ENCODE data around the gene ITPR1.
"Not testable (repeated sequence)": the region's sequence is repeated elsewhere in the genome, so short reads cannot be mapped to it uniquely, and the experiment has no call there.

Gene ITPR1

DNA sequence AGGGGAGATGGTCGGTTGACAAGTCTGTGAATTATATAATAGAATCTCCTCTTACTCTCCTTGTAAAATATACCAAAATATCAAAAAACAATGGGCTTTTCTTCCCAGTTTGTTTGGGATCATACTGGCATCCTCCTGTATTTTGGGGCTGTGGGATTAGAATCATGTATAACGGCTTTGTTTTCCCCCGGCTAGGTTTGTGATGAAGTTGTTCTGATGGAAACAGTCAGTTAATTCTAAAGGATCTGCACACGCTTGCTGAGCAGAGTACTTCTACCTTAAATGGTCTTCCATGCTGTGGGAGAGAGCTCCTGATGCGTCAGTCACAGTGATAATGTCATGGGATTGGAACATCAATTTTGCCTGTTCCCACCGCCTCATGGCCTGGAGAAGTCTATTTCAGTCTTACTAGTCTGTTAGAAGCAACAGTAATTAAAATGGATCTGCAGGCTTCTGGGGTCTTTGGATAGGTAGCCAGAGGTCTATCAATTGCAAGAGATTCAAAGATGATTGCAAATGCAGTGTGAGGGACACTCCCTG, 81.3 kb downstream of the ITPR1 start:
- DNase-seq, result no peak

- no peak for DNase-seq
Observed at GRCh38 chr3:4575381-4575780, 82.2 kb downstream of the ITPR1 start.

DNA sequence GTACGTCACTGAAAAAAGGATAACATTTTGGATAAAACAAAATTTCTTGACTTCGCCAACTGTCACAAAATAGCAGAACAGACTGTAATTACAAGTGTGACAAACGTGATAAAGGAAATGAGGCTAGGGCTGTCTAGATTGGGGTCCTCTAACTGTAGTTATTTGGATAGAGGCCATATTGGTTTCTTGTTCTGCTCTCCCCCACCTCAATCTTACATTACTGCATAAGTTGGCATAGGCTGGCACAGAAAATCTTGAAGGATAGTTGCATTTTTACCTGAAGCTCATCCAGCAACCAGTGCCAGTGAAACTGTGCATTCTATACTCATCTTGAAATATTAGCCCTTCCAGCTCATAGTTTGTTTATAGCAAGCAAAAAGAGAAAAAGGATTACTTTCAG, 84.6 kb downstream of the ITPR1 start:
- no peak for DNase-seq

DNA sequence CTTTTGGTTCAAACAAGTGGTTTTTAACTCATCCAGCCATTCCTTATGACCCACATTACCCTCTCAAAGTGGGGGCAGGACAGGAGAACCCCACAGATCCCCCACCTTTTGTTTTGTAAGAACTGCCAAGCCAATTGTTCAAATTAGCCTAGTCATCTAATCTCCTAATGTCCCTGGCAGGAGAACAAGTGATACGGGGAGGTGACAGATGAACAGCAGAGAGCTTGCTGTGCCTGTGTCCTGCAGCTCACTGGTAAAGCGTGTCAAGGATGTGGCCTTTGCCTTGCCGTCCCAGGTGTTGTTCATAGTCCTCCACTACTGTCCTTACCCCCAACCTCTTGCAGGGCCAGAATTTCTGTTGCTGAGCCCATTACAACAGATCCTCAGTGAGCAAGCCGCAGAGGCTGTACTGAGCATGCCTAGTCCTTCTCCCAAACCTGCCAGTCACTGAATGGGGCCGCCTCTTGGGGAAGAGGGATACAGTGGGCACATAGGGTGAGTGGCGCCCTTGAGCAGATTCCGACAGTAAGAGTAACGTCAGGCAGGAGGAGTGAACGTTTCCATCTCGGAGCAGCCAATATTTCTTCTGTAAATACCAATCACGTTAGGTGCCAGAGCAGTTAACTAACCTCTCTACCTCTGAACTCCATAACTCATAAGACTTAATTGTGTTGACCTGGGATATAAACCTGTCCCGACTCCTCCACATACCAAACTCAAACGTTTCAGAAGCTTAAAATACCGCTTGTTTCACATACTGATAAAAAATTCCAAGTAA, 87.4 kb downstream of the ITPR1 start:
- DNase-seq, result no peak

- no peak for DNase-seq
Observed at GRCh38 chr3:4581124-4581424, 87.9 kb downstream of the ITPR1 start.

GRCh38 chr3:4581498-4581897, 88.3 kb downstream of the ITPR1 start:
- no peak for DNase-seq

GRCh38 chr3:4581920-4582611, 88.9 kb downstream of the ITPR1 start:
- no peak for DNase-seq

GRCh38 chr3:4582624-4583023, 89.5 kb downstream of the ITPR1 start:
- DNase-seq, result no peak

GRCh38 chr3:4583416-4583815, 90.3 kb downstream of the ITPR1 start:
- DNase-seq, result no peak

DNA sequence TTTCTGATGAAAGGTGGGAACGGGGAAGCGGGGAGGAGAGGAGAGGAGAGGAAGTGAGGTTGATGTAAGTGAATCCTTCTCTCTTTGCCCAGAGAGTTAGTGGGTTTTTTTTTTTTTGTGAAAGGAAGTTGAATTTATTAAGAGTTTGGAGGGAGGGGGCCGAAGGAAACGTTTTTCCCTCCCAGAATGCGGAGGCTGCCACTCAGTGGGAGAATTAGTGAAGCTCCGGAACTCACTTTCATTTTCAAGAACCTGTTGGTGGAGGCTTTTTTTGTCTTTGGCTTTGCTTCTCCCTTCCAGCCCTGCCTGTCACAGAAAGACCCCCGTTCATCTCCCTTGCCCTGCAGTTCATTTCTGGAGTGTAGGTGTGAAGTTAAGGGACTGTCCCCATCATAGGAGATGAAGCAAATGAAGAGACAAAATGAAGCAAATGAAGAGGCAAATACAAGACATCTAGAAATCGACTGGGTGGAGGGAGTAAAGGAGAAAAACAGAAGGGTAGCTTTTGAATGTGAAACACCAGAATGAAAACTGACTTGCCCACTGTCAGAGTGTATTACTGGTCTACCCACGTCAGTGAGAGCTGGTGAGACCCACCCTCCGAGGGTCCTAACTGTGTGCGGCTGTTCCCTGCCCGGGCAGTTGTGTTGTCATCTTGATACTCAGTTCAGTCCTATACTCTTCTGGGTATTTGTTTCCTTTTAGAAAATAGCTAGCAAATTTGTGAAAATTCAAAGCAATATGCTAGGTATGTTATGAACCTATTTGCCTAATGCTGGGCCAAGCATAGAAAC, 91.5 kb downstream of the ITPR1 start:
- DNase-seq, result peak in 3 of 6 experiments; percentile 3 to 27 (median 8)

- DNase-seq, result no peak
Observed at GRCh38 chr3:4586381-4586780, 93.2 kb downstream of the ITPR1 start.

DNA sequence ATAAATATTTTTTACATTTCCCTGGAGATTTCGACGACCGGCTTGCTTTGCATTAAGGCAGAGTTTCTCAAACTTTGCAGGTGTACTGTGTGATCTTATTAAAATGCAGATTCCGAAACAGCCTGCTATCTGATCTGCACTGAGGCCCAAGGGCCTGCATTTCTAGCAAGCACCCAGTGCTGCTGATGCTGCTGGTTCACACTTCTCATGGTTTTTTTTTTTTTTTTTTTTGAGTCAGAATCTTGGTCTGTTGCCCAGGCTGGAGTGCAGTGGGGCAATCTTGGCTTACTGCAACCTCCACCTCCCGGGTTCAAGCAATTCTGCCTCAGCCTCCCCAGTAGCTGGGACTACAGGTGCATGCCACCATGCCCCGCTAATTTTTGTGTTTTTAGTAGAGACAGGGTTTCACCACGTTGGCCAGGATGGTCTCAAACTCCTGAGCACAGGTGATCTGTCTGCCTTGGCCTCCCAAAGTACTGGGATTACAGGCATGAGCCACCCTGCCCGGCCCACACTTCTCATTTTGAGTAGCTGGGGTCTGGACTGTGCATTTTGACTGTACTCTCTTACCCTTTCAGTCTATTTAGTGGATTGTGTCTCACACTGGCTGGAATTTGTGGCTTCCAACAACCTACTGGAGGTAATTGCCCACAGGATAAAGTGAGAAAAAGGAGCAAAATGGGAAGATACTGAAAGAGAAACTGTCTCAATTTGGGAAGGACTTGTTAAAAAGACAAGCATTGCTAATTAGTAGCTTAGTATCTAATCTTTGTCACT, 94.1 kb downstream of the ITPR1 start:
- no peak for DNase-seq

GRCh38 chr3:4587838-4588105, 94.6 kb downstream of the ITPR1 start:
- DNase-seq, result no peak

- DNase-seq, result no peak
Observed at GRCh38 chr3:4588466-4588865, 95.3 kb downstream of the ITPR1 start.

DNA sequence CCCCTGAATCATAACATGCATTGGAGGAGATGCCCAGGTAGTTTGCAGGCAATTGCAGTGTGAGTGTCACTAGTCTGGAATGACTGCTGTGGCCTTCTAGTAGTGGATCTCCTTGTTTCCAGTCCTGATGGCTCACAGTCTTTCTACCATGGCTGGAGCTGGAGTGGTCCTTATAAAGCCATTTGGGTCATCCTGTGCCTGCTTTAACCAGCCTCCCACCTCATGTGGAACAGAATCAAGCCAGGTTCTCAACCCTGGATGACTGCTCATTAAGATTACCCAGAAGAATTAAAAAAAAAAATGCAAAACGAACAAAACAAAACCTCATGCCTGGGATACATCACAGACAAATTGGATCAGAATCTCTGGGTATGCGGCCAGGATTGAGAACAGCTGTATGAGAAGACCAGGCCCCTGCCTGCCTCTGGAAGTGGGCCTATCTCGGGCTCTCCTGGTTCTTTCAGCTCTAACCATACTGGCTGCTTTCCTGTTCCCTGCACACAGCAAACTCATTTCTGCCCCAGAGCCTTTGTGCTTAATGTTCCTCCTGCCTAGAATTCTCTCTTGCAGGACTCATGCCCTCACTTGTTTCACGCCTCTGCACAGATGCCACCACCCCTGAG, 96.4 kb downstream of the ITPR1 start:
- DNase-seq, result no peak

DNA sequence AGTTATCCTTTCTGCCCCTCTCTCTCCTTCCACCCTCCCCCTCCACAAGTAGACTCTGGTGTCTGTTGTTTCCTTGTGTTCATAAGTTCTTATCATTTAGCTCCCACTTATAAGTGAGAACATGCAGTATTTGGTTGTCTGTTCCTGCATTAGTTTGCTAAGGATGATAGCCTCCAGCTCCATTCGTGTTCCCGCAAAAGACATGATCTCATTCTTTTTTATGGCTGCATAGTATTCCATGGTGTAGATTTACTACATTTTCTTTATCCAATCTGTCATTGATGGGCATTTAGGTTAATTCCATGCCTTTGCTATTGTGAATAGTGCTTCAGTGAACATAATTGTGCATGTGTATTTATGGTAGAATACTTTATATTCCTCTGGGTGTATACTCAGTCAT, 97.7 kb downstream of the ITPR1 start:
- not testable (repeated sequence) for DNase-seq

- no peak for DNase-seq
Observed at GRCh38 chr3:4591669-4592068, 98.5 kb downstream of the ITPR1 start.

- DNase-seq, result no peak
Observed at GRCh38 chr3:4593014-4593413, 99.9 kb downstream of the ITPR1 start.

GRCh38 chr3:4595710-4596113, 102.6 kb downstream of the ITPR1 start:
- no peak for DNase-seq

- no peak for DNase-seq
Observed at GRCh38 chr3:4596612-4597011, 103.5 kb downstream of the ITPR1 start.

- no peak for DNase-seq
Observed at GRCh38 chr3:4597208-4597985, 104.2 kb downstream of the ITPR1 start.

DNA sequence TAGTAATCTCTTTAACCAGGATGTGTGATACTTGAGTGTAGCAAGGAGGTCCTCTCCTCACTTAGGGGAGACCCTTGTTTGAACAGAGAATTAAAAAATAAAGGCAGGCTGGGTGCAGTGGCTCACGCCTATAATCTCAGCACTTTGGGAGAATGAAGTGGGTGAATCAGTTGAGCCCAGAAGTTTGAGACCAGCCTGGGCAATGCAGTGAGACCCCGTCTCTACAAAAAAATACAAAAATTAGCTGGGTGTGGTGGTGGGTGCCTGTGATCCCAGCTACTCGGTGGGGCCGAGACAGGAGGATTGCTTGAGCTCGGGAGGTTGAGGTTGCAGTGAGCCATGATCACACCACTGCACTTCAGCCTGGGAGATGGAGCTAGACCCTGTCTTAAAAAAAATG, 105.1 kb downstream of the ITPR1 start:
- not testable (repeated sequence) for DNase-seq
